IPS-11a (cell line): ENCODE measurements around the gene TTC38.
A peak's percentile ranks its signal among the peaks of the same experiment; 100 is the strongest.
"Not testable (repeated sequence)": the region's sequence is repeated elsewhere in the genome, so short reads cannot be mapped to it uniquely, and the experiment has no call there.

Experiments used
- H3K4me3 ChIP-seq: one replicate; pipeline ENCODE4 v1.5.1; 2013; ENCODE audit warnings: low read depth, low read length, control low read depth

The TTC38 gene

GRCh38 chr22:46293577-46294260 lies 25.9 kb downstream of the TTC38 start:
- no peak overlapping the region for H3K4me3 ChIP-seq

GRCh38 chr22:46294784-46295183 lies 27.0 kb downstream of the TTC38 start:
- H3K4me3 ChIP-seq = no peak overlapping the region

- peak overlapping the region; percentile 64 for H3K4me3 ChIP-seq
These were observed 27.6 kb downstream of the TTC38 start for GRCh38 chr22:46295277-46295971.

GRCh38 chr22:46296257-46297150 lies 28.7 kb downstream of the TTC38 start, which contains the start of gene GTSE1:
Gene GTSE1 (plus strand): TSS chr22:46296870. CDS start chr22:46297401, 531 bp downstream.
- H3K4me3 ChIP-seq = peak within 1 kb of the TSS; percentile 80

GRCh38 chr22:46297151-46297812 lies 29.5 kb downstream of the TTC38 start:
- H3K4me3 ChIP-seq = peak overlapping the region; percentile 80

GRCh38 chr22:46299101-46299500 lies 31.3 kb downstream of the TTC38 start:
- H3K4me3 ChIP-seq = no peak overlapping the region

- H3K4me3 ChIP-seq = no peak overlapping the region
These were observed 32.7 kb downstream of the TTC38 start for GRCh38 chr22:46300491-46300890.

- H3K4me3 ChIP-seq = no peak overlapping the region
These were observed 35.6 kb downstream of the TTC38 start for GRCh38 chr22:46303347-46303965.

GRCh38 chr22:46308283-46308988 lies 40.6 kb downstream of the TTC38 start:
- H3K4me3 ChIP-seq = no peak overlapping the region

GRCh38 chr22:46309526-46310085 lies 41.8 kb downstream of the TTC38 start:
- no peak overlapping the region for H3K4me3 ChIP-seq

- H3K4me3 ChIP-seq = no peak overlapping the region
These were observed 44.2 kb downstream of the TTC38 start for GRCh38 chr22:46312056-46312455.

GRCh38 chr22:46312848-46313247 lies 45.0 kb downstream of the TTC38 start:
- not testable (repeated sequence) for H3K4me3 ChIP-seq

GRCh38 chr22:46315976-46316375 lies 48.2 kb downstream of the TTC38 start:
- H3K4me3 ChIP-seq = no peak overlapping the region

GRCh38 chr22:46317646-46318045 lies 49.8 kb downstream of the TTC38 start:
- H3K4me3 ChIP-seq = no peak overlapping the region

- no peak overlapping the region for H3K4me3 ChIP-seq
These were observed 50.8 kb downstream of the TTC38 start for GRCh38 chr22:46318576-46318975.

- H3K4me3 ChIP-seq = no peak overlapping the region
These were observed 51.5 kb downstream of the TTC38 start for GRCh38 chr22:46319319-46319718.

GRCh38 chr22:46320166-46320710 lies 52.4 kb downstream of the TTC38 start:
- no peak overlapping the region for H3K4me3 ChIP-seq

- no peak overlapping the region for H3K4me3 ChIP-seq
These were observed 53.0 kb downstream of the TTC38 start for GRCh38 chr22:46320716-46321386.

GRCh38 chr22:46322711-46323110 lies 54.9 kb downstream of the TTC38 start:
- no peak overlapping the region for H3K4me3 ChIP-seq
